NCI-H2107 treated with DMSO at 0.1 percent for 48 hours (cell line): ENCODE measurements around the gene HLA-G.
"Not testable (repeated sequence)": the region's sequence is repeated elsewhere in the genome, so short reads cannot be mapped to it uniquely, and the experiment has no call there.

Source experiments
- DNase-seq: peaks from one replicate; lab custom pipeline; 2025; ENCODE audit not compliant: unreplicated experiment; lab: John Stamatoyannopoulos, UW

Gene HLA-G

DNA sequence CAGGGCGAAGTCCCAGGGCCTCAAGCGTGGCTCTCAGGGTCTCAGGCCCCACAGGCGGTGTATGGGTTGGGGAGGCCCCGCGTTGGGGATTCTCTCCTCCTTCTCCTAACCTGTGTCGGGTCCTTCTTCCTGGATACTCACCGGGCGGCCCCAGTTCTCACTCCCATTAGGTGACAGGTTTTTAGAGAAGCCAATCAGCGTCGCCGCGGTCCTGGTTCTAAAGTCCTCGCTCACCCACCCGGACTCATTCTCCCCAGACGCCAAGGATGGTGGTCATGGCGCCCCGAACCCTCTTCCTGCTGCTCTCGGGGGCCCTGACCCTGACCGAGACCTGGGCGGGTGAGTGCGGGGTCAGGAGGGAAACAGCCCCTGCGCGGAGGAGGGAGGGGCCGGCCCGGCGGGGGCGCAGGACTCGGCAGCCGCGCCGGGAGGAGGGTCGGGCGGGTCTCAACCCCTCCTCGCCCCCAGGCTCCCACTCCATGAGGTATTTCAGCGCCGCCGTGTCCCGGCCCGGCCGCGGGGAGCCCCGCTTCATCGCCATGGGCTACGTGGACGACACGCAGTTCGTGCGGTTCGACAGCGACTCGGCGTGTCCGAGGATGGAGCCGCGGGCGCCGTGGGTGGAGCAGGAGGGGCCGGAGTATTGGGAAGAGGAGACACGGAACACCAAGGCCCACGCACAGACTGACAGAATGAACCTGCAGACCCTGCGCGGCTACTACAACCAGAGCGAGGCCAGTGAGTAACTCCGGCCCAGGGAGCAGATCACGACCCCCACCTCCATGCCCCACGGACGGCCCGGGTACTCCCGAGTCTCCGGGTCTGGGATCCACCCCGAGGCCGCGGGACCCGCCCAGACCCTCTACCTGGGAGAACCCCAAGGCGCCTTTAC lies at the start of gene HLA-G:
HLA-G (plus strand) TSS at position 247 of the 892 bp plus-strand sequence; CDS start at position 267, 20 bp downstream.
- DNase-seq, result no peak

DNA sequence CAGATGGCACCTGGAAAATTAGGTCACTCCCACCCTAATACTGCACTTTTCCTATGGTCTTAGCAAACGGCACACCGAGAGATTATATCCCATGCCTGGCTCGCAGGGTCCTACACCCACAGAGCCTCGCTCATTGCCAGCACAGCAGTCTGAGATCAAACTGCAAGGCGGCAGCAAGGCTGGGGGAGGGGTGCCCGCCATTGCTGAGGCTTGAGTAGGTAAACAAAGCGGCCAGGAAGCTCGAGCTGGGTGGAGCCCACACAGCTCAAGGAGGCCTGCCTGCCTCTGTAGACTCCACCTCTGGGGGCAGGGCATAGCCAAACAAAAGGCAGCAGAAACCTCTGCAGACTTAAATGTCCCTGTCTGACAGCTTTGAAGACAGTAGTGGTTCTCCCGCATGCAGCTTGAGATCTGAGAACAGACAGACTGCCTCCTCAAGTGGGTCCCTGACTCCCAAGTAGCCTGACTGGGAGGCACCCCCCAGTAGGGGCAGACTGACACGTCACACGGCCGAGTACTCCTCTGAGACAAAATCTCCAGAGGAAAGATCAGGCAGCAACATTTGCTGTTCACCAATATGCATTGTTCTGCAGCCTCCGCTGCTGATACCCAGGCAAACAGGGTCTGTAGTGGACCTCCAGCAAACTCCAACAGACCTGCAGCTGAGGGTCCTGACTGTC lies 47.5 kb upstream of the HLA-G start:
- not testable (repeated sequence) for DNase-seq

GRCh38 chr6:29789176-29789575 lies 38.4 kb upstream of the HLA-G start:
- DNase-seq, result no peak

DNA sequence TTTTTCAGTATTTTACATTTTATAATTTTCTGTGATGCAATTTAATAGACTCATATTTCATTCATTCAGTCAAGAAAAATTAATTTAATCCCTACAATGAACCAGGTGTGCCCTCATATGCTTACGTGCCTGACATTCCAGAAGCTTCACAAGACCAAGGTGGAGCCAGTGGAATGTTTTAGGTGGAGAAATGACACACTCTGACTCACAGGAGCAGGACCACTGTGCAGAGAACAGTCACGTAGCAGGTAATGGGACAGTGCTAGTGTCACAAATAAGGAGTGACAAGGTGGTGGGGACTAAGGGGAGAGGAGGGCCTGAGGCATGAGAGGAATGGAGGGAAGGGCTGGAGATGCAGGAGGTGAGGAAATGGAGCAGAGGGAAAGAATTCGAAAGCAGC lies 37.0 kb upstream of the HLA-G start:
- DNase-seq, result no peak

DNA sequence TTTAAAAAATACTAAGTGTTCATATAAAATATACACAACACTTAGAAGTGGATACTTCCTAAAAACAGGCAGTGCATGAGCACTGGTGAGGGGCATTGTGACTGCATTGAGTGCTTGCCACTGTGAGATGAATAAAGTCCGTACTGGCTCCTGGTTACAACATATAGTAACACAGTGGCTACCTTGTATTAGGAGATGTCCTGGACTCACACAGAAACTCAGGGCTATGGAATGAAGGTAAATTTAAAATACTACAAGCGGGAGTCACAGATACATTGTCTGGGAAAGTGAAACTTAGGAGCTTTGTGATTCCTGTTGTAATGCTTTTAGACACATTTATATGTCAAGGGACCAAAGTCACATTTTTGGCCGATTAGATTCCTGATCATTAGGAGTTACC lies 36.5 kb upstream of the HLA-G start:
- no peak for DNase-seq

DNA sequence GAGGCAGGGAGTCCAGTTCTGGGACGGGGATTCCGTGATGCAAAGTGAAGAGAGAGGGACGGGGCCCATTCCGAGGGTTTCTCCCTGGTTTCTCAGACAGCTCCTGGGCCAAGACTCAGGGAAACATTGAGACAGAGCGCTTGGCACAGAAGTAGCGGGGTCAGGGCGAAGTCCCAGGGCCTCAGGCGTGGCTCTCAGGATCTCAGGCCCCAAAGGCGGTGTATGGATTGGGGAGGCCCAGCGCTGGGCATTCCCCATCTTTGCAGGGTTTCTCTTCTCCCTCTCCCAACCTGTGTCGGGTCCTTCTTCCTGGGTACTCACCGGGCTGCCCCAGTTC lies 35.9 kb upstream of the HLA-G start:
- no peak for DNase-seq

DNA sequence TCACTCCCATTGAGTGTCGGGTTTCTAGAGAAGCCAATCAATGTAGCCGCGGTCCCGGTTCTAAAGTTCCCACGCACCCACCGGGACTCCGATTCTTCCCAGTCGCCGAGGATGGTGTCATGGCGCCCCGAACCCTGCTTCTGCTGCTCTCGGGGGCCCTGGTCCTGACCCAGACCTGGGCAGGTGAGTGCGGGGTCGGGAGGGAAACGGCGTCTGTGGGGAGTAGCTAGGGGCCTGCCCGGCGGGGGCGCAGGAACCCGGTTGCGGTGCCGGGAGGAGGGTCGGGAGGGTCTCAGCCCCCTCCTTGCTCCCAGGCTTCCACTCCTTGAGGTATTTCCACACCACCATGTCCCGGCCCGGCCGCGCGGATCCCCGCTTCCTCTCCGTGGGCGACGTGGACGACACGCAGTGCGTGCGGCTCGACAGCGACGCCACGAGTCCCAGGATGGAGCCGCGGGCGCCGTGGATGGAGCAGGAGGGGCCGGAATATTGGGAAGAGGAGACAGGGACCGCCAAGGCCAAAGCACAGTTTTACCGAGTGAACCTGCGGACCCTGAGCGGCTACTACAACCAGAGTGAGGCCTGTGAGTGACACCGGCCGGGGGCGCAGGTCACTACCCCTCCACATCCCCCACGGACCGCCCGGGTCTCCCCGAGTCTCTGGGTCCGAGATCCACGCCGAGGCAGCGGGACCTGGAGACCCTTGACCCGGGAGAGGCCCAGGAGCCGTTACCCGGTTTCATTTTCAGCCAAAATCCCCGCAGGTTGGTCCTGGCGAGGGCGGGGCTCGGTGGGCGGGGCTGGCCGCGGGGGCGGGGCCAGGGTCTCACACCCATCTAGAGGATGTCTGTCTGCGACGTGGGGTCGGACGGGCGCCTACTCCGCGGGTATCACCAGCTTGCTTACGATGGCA lies 35.2 kb upstream of the HLA-G start:
- no peak for DNase-seq

DNA sequence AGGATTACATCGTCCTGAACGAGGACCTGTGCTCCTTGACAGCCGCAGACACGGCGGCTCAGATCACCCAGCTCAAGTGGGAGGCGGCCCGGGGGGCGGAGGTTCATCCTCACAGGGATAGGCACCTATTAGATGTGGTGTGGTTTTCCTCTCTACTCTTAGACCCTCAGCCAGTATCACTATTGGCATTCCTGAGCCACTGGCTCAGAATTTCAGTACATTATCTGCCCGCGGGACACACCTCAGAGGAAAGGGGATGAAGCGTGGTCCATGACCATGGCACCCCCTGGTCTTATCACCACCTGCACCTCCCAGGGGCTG lies 34.6 kb upstream of the HLA-G start:
- no peak for DNase-seq

DNA sequence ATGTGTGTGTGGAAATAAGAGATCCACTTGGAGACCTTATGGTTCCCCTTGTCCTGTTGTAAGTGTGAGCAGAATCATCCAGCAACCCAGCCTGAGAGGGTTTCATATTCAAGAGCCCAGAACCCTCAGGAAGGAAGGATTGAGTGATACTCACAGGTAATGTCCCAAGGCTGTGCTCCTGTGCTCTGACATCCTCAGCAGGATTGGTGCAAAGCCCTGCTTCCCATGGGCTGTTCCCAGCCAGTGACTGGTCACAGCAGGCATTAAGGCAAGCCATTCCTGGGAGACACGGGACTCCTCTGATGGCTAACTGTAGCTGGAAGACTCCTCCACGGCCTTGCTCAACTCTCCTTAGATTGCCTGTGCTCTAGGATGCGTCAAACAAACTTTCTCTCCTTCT lies 33.8 kb upstream of the HLA-G start:
- DNase-seq, result no peak

GRCh38 chr6:29796026-29796425 lies 31.6 kb upstream of the HLA-G start:
- DNase-seq, result no peak

DNA sequence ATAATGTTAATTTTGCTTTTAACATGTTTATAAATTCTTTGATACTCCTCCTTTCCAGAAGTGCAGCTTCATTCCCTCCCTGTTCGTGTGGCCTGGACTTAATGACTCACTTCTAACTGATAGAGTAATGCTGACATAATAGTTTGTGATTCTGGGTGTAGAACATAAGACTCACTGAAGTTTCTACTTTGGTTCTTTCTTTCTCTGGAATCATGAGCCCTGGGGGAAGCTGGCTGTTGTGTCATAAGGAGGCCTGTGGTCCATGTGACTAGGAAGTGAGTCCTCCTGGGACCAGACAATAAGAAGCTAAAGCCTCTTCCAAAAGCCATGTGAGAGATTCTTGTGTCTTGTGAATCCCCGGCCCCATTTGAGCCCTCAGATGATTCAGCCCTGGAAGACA lies 30.5 kb upstream of the HLA-G start:
- DNase-seq, result no peak

DNA sequence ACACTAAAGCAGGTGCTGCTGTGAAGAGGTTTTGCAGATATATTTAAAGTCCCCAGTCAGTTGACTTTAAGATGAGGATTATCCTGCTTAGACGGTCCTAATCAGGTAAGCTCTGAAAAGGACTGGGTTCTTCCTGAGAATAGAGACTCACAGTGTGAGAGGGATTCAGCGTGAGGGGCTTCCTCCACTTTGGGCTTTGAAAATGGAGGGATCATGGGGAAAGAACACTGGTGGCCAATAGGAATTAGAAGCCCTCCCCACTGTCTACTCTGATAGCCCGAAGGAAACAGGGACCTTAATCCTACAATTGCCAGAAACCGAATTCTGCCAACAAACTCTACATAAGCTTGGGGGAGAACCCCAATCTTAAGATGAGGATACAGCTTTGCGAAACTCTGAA lies 29.7 kb upstream of the HLA-G start:
- no peak for DNase-seq

GRCh38 chr6:29800254-29800653 lies 27.4 kb upstream of the HLA-G start:
- DNase-seq, result no peak

GRCh38 chr6:29806387-29806786 lies 21.2 kb upstream of the HLA-G start:
- no peak for DNase-seq

DNA sequence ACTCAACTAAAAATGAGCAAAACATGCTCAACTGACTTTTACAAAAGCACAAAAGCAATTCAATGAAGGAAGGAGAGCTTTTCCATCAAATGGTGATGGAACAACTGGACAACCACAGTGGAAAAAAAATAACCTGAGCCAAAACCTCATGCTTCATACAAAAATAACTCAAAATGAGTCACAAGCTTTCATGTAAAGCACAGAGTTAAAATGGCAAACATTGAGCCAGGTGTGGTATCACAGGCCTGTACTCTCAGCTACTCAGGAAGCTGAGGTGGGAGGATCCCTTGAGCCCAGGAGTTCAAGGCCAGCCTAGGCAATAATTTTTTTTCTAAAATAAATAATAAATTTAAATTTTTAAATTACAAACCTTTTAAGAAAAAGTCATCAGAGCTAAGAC lies 18.4 kb upstream of the HLA-G start:
- no peak for DNase-seq

GRCh38 chr6:29810371-29810770 lies 17.3 kb upstream of the HLA-G start:
- no peak for DNase-seq

GRCh38 chr6:29811377-29811776 lies 16.2 kb upstream of the HLA-G start:
- no peak for DNase-seq

DNA sequence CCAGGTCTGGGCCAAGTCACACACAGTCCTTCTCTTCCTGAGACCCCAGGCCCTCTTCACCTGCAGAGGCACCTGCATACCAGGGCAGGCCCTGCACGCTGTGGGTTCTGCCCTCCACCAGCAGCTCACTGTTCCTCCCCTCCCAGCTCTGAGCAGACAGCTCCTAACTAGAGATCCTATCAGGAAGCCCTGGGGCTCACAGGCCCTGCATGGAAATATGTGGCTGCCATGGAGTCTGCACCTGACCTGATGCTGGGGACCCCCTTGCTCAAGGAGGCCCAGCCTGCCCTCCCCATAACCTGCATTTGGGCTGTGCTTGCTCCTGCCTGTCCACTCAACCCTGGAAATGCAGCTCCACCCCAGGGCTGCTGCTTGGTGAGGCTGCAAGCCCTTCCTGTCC lies 14.6 kb upstream of the HLA-G start:
- DNase-seq, result no peak

GRCh38 chr6:29813809-29814208 lies 13.8 kb upstream of the HLA-G start:
- no peak for DNase-seq

DNA sequence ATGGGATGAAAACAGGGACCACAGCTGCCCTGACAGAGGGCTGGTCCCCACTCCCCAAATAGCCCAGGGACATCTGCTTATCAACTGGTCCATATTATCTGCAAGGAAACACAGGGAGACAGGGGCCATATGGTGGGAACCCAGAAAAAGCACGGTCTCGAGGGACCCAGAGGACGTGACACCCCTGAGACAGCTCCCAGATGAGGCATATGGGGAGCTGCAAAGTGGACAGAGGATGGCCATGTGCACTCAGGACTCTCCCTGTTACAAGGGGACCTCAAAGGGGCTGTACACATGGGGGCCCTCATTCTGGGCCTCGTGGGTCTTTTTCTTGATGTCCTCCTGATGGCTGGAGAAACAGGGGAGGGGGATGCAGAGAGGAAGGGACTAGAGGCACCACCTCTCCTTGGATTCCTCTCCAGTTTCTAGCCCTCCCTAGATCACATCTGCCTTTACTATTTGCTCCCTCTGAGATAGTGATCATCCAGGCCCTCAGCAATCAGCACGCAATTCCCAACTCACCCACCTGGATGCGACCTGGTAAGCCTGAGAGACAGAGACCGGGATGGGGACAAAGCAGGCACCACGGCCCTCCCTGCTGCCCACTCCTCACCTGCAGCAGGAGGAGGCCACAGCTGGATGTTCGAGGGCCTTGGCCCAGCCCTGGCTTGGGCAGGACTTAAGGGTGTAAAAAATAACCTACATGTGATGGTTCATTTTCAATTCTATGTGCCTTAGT lies 13.1 kb upstream of the HLA-G start:
- DNase-seq, result no peak

DNA sequence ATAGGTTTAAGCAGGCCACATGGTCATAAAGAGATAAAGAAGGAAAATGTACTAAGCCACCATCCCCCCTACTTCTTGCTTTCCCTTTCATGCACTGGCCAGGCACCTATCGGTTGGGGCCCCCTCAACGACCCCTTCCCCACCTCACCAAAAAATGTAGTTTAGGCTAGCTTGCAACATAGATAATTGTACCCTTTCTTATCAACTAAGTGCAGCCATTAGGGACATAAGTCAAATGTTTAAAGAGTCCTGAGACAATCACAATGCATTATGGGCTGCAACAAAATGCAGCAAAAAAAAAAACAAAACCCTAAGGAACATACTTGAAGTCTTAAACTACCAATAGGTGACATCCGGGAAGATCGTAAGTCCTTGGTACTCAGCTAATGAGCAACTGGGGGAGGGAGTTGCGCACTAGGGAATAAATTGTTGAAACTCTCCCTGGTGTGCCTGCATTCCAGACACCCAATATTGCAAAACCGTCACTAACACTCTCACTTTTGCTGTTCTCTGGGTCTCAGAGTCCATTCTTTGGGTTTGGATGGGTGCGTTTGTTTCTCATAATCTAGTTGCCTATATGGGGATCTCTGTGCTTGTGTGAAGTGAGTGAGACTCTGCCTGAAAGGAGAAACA lies 12.4 kb upstream of the HLA-G start:
- DNase-seq, result no peak
